HepG2 (cell line): ENCODE data around the gene EFNA3. TPM values are rescaled to one million over a fixed set of nuclear protein-coding genes. Genes with fewer than 3 reads are reported as not detected.

Source experiments
- PRPF4 ChIP-seq: fragments of 200-400 bp; formaldehyde crosslinking; IDR thresholded peaks from 2 replicates; pipeline ENCODE4 v1.6.1; 2016; ENCODE audit warnings: low read length, low read depth; ENCODE audit not compliant: poor library complexity, severe bottlenecking
- SALL1 ChIP-seq: sonication (generic); formaldehyde crosslinking; IDR thresholded peaks from 2 replicates; pipeline ENCODE4 v1.8.0; 2022; ENCODE audit warnings: mild to moderate bottlenecking, missing genetic modification reagents
- USF2 ChIP-seq, 2 experiments: sonication (generic) in 1 of 2; formaldehyde crosslinking in 1 of 2; IDR thresholded peaks; 2 replicates each; pipeline versions ENCODE4 v1.5.1 to v1.6.1; 2011 to 2020; ENCODE audit warnings: borderline replicate concordance in 1 of 2, low read depth in 1 of 2, low read length in 1 of 2, mild to moderate bottlenecking in 1 of 2, missing genetic modification reagents in 1 of 2, moderate library complexity in 1 of 2
- XBP1 ChIP-seq: sonication (generic); formaldehyde crosslinking; IDR thresholded peaks from 2 replicates; pipeline ENCODE4 v1.5.0; 2020; ENCODE audit warnings: missing genetic modification reagents
- ZBTB20 ChIP-seq: sonication (generic); formaldehyde crosslinking; IDR thresholded peaks from 2 replicates; pipeline ENCODE4 v1.8.1; 2023; ENCODE audit warnings: missing genetic modification reagents, low read depth, mild to moderate bottlenecking, borderline replicate concordance
- ZFX ChIP-seq: sonication (generic); formaldehyde crosslinking; IDR thresholded peaks from 2 replicates; pipeline ENCODE4 v1.4.0; 2020; ENCODE audit warnings: mild to moderate bottlenecking, low read depth, missing genetic modification reagents, moderate library complexity
- ZNF292 ChIP-seq: sonication (generic); formaldehyde crosslinking; IDR thresholded peaks from 2 replicates; pipeline ENCODE4 v1.8.1; 2022; ENCODE audit warnings: mild to moderate bottlenecking, low read depth, missing genetic modification reagents, borderline replicate concordance
- ZNF598 ChIP-seq: sonication (generic); formaldehyde crosslinking; IDR thresholded peaks from 2 replicates; pipeline ENCODE4 v1.5.1; 2020; ENCODE audit warnings: mild to moderate bottlenecking, missing genetic modification reagents, borderline replicate concordance
- ZSCAN5A ChIP-seq: sonication (generic); formaldehyde crosslinking; IDR thresholded peaks from 2 replicates; pipeline ENCODE4 v1.8.0; 2022; ENCODE audit warnings: mild to moderate bottlenecking, missing genetic modification reagents, borderline replicate concordance
- polyA plus RNA-seq, 8 experiments: library from polyadenylated mRNA; depleted of rRNA in 3 of 8; stranded (reverse) in 7 of 8; unstranded in 1 of 8; fragments of >200 nt; fragmentation: Illumina TruSeq in 4 of 8; extraction: Trizol in 4 of 8; gene quantifications; 2 replicates each; pipeline versions ENCODE4 v1.2.1 to v1.2.3, GENCODE V29; 2011 to 2016; ENCODE audit warnings: low read depth in 4 of 8, missing spikeins in 1 of 8, mixed read lengths in 1 of 8; ENCODE audit not compliant: insufficient read depth in 1 of 8
- total RNA-seq, 5 experiments: library from RNA; depleted of rRNA; stranded (reverse); fragments of >200 nt; fragmentation: Illumina TruSeq; extraction: Trizol; gene quantifications; 2 replicates each; pipeline ENCODE4 v1.2.3, GENCODE V29; 2016; ENCODE audit warnings: low read depth in 1 of 5
- TF ChIP-seq, protein P1 (sequence below): sonication (generic); formaldehyde crosslinking; IDR thresholded peaks from 2 replicates; pipeline ENCODE4 v1.4.0; 2020; ENCODE audit warnings: missing genetic modification reagents
- TF ChIP-seq, protein P2 (sequence below): sonication (generic); formaldehyde crosslinking; IDR thresholded peaks from one replicate; pipeline ENCODE4 v1.5.1; 2020; ENCODE audit warnings: mild to moderate bottlenecking, missing genetic modification reagents; ENCODE audit errors: not compliant biosample characterization
- TF ChIP-seq, protein P3 (sequence below): sonication (generic); formaldehyde crosslinking; IDR thresholded peaks from 2 replicates; pipeline ENCODE4 v1.4.0; 2020; ENCODE audit warnings: missing genetic modification reagents

EFNA3 gene
- total and polyA plus RNA-seq, 2 of the 13 experiments (the other 11 are each of a cell fraction or from before 2014, with no cell fraction given): 1.0 to 5.7 TPM

- TF ChIP-seq PRPF4 (no peak), XBP1 (CRISPR knock-in tag) (no peak), ZNF598 (no peak), ZBTB20 (CRISPR knock-in tag) (no peak), ZNF292 (no peak), ZSCAN5A (no peak), SALL1 (peak; percentile 66), USF2 (IDR thresholded peaks at IDR 0.05; ENCODE audit: low read depth, low read length) (peak; percentile 46), USF2 (CRISPR knock-in tag; IDR thresholded peaks at IDR 0.05; ENCODE audit: borderline replicate concordance) (peak; percentile 64; the same call in 1 of the 2 replicates), ZFX (CRISPR knock-in tag) (0 out of 2 replicates have a peak, but pooled peaks have one; percentile 37)
- TF ChIP-seq, protein P1, sequence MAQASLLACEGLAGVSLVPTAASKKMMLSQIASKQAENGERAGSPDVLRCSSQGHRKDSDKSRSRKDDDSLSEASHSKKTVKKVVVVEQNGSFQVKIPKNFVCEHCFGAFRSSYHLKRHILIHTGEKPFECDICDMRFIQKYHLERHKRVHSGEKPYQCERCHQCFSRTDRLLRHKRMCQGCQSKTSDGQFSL (CRISPR knock-in tag): no peak
- TF ChIP-seq, protein P2, sequence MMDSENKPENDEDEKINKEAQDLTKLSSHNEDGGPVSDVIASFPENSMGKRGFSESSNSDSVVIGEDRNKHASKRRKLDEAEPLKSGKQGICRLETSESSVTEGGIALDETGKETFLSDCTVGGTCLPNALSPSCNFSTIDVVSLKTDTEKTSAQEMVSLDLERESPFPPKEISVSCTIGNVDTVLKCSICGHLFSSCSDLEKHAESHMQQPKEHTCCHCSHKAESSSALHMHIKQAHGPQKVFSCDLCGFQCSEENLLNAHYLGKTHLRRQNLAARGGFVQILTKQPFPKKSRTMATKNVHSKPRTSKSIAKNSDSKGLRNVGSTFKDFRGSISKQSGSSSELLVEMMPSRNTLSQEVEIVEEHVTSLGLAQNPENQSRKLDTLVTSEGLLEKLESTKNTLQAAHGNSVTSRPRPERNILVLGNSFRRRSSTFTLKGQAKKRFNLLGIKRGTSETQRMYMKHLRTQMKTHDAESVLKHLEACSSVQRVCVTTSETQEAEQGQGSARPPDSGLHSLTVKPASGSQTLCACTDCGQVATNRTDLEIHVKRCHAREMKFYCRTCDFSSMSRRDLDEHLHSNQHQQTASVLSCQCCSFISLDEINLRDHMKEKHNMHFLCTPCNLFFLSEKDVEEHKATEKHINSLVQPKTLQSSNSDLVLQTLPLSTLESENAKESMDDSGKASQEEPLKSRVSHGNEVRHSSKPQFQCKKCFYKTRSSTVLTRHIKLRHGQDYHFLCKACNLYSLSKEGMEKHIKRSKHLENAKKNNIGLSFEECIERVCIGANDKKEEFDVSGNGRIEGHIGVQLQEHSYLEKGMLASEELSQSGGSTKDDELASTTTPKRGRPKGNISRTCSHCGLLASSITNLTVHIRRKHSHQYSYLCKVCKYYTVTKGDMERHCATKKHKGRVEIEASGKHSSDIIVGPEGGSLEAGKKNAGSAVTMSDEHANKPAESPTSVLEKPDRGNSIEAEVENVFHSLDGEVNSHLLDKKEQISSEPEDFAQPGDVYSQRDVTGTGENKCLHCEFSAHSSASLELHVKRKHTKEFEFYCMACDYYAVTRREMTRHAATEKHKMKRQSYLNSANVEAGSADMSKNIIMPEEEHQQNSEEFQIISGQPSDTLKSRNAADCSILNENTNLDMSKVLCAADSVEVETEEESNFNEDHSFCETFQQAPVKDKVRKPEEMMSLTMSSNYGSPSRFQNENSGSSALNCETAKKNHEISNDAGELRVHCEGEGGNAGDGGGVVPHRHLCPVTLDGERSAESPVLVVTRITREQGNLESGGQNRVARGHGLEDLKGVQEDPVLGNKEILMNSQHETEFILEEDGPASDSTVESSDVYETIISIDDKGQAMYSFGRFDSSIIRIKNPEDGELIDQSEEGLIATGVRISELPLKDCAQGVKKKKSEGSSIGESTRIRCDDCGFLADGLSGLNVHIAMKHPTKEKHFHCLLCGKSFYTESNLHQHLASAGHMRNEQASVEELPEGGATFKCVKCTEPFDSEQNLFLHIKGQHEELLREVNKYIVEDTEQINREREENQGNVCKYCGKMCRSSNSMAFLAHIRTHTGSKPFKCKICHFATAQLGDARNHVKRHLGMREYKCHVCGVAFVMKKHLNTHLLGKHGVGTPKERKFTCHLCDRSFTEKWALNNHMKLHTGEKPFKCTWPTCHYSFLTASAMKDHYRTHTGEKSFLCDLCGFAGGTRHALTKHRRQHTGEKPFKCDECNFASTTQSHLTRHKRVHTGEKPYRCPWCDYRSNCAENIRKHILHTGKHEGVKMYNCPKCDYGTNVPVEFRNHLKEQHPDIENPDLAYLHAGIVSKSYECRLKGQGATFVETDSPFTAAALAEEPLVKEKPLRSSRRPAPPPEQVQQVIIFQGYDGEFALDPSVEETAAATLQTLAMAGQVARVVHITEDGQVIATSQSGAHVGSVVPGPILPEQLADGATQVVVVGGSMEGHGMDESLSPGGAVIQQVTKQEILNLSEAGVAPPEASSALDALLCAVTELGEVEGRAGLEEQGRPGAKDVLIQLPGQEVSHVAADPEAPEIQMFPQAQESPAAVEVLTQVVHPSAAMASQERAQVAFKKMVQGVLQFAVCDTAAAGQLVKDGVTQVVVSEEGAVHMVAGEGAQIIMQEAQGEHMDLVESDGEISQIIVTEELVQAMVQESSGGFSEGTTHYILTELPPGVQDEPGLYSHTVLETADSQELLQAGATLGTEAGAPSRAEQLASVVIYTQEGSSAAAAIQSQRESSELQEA (CRISPR knock-in tag): no peak
- TF ChIP-seq, protein P3, sequence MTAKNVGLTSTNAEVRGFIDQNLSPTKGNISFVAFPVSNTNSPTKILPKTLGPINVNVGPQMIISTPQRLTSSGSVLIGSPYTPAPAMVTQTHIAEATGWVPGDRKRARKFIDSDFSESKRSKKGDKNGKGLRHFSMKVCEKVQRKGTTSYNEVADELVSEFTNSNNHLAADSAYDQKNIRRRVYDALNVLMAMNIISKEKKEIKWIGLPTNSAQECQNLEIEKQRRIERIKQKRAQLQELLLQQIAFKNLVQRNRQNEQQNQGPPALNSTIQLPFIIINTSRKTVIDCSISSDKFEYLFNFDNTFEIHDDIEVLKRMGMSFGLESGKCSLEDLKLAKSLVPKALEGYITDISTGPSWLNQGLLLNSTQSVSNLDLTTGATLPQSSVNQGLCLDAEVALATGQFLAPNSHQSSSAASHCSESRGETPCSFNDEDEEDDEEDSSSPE (CRISPR knock-in tag): peak; percentile 73; the same call in 1 of the 2 replicates
These were observed 28.9 kb downstream of the EFNA3 start (continued) for GRCh38 chr1:155107309-155108264.
